Caki2 (cell line): ENCODE measurements around the gene SCN3A. TPM values are rescaled to one million over a fixed set of nuclear protein-coding genes. Genes with fewer than 3 reads are reported as not detected.

Experiments used
- DNase-seq: peaks from one replicate; pipeline ENCODE4 v3.0.0-alpha.2; 2015; ENCODE audit warnings: low read depth
- in situ Hi-C: cut with HindIII; loops from 2 replicates; pipeline ENCODE4 v1.10.0; 2016; ENCODE audit warnings: low sequenced_read_pairs, low pct_unique_long_range_greater_than_20kb, mixed read lengths
- total RNA-seq: library from RNA; depleted of rRNA; stranded (reverse); fragments of >200 nt; shearing (Covaris generic); gene quantifications from 2 replicates; pipeline ENCODE4 v1.2.3, GENCODE V29; 2014; ENCODE audit warnings: low replicate concordance

The SCN3A gene
- total RNA-seq, 1 experiment from 2014 or later, result 0.24 TPM

GRCh38 chr2:165122521-165122920 lies 81.3 kb downstream of the SCN3A start:
- in situ Hi-C loops, result no loop called here
- DNase-seq, result no peak

DNA sequence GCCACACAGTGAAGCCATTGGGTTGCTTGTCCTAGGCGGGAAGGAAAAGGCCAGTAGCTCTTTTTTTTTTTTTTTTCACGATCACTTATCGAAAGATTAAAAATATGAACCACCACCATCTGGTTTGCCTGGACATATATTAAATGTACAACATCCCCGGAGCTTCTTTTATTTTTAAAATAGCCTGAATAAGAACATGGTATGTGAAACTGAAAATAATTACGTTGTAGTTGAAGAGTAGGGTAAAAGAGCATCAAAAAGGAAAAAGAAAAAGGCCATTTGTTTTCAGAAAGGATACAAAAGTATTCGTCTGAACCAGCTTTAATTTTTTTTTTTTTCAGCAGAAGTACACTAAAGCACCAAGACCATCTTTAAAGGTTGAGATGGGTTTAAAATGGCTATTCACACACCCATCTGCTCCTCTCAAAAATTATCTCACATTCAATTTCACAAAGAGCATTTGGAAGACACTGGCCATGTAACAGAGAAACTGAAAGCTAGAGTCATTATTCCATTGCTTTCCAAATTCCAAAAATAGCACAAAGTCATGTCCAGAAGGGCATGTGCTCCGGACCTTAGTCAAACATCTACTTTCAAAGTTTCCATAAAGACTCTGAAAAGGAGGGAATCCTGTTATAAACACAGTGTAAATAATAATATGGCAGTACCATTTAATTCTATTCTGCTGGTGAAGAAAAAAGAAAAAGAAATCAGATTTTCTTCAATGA lies 82.9 kb downstream of the SCN3A start:
- in situ Hi-C loops, result no loop called here
- DNase-seq, result no peak

GRCh38 chr2:165115258-165115657 lies 88.6 kb downstream of the SCN3A start:
- in situ Hi-C loops, result no loop called here
- no peak for DNase-seq

DNA sequence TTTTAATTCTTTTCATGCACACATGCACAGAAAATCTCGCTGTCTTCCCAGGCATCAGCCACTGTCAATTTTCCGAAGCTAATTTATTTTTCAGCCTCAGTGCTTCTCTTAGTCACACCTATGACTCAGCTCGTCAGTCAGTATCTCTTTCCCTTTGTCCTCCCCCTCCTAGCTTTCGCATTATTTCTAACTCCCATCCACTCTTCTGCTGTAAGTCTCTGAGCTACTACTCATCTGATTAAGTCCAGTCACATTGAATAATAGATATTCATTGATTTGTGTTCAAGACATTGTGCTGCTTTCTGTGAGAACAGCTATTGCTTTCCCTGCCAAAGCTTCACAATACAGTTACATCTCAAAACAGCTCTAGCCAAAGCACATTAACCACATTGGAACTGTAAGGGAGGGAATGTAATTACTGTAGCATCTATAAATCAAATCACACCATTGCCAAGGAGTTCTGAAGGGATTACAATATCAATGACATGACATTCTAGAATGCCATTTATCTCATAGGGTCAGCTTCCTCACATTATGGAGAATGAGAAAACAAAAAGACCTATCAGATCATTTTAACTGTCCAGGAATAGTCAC lies 89.4 kb downstream of the SCN3A start:
- in situ Hi-C loops, result no loop called here
- DNase-seq, result peak; percentile 76

- in situ Hi-C loops, result no loop called here
- no peak for DNase-seq
Measured at GRCh38 chr2:165113414-165113813, 90.4 kb downstream of the SCN3A start.

GRCh38 chr2:165112789-165113188 lies 91.1 kb downstream of the SCN3A start:
- in situ Hi-C loops, result no loop called here
- DNase-seq, result no peak

DNA sequence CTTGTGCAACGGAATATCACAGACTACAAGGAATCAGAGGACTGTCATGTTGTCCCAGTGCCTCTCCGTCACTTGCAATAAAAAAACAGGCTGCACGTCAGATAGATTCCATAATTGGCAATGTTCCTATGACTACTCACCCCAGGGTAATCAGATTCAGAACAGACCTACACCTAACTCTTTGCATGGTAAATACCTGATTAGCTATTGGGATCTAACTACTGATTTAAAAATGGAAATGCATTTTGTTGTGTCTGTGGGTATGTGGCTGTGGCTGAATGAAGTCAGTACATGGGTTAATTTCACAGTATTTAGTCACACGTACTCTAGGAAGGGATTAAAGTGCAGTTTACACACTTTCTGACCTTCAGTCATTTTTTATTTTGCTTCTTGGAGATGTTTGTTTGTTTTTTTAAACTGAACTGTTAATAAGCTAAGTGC lies 91.7 kb downstream of the SCN3A start:
- no peak for DNase-seq
- in situ Hi-C loops, result no loop called here

DNA sequence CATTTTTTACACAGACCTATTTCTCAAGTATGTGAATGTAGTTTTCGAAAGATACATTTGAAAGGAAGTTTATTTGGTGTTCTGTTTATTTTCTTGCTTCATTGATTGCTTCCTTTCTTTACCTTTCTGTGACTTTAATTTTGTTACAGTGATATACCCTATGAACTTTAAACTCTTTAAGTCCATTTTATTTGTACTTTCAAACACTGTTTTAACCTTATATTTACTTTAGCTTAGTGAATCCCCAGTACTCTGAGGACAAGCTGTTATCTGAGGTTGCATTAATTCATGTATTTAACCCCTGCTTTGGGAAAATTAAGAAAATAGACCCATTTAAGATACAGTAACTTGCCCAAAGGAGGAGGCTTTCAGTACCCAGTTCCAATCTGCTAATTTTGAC lies 93.5 kb downstream of the SCN3A start:
- DNase-seq, result no peak
- in situ Hi-C loops, result no loop called here

- in situ Hi-C loops, result no loop called here
- DNase-seq, result no peak
Measured at GRCh38 chr2:165109915-165110314, 93.9 kb downstream of the SCN3A start.

GRCh38 chr2:165105926-165106325 lies 97.9 kb downstream of the SCN3A start:
- in situ Hi-C loops, result no loop called here
- DNase-seq, result no peak

DNA sequence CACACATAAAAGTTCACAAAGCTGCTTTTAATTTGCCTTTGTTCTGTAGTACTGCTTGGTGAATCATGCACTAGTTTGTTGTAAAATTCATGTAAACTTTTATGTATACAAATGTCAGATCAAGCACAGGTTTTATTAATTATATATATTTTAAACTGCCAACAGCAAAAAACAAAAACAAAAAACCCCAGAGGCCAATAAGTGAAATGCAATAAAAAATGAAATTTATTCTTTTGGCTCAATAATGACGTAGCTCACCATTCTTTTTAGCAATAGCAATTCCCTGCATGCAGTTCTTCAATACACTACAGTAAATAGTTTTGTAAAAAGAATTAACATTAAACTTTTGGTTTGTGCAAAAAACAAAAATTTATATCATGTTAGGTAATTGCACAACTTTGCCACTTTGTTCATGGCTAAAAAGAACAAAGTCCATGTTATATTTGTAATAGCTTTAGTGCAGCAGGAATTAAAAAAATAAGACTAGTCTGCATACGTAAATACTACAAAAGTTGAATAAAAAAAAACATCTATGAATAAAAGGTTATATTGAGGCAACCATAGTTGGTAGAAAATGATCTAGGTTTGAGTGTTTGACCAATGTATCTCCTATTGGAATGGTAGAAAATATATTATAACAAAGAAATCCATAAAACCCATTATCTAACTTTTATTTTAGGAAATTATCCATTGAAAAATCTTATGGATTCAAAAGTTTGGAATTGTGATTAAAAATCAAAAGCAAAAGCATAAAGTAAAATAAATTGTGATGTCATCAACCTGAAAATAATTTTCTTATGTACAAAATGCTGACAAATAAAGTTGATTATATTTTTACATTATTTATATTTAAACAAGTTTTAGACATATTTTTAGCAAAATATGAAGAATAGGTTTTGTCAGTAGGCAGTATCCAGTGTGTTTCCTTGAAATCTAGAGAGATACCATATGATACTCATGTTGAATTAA lies 115.6 kb downstream of the SCN3A start:
- in situ Hi-C loops, result no loop called here
- DNase-seq, result no peak

DNA sequence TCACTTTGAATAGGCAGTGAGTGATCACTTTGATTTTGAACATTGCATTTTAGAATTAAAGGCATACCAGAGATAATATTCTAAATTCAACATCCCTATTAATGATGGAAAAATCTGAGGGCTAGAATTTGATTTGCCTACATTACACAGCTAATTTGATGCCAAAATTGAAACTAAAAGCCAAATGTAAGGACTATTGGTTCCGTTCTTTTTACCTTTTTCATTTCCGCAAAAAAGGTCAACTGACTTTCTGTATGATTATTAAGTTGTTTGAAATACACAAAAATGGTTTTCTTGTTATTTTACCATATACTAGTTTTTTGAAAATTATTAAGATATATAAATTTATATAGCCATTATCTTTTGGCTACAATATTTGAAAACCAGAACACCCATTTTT lies 117.5 kb downstream of the SCN3A start:
- in situ Hi-C loops, result no loop called here
- no peak for DNase-seq

GRCh38 chr2:165083326-165083725 lies 120.5 kb downstream of the SCN3A start:
- in situ Hi-C loops, result no loop called here
- DNase-seq, result no peak

DNA sequence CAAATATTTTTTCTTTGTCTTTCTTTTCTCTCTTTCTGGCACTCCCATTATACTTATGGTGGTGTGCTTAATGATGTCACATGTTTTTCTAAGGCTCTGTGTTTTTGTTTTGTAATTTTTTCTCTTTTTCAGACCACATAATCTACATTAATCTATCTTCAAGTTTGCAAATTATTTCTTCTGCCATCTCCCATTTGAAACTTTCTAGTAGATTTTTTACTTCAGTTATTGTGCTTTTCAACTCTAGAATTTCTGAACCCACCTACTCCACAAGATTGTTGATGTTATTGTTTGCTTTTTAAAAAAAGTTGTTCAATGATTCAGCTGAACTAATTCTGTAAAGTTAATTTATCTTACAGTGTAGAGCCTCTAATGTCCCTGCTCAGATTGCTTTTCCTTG lies 121.4 kb downstream of the SCN3A start:
- in situ Hi-C loops, result no loop called here
- DNase-seq, result no peak

DNA sequence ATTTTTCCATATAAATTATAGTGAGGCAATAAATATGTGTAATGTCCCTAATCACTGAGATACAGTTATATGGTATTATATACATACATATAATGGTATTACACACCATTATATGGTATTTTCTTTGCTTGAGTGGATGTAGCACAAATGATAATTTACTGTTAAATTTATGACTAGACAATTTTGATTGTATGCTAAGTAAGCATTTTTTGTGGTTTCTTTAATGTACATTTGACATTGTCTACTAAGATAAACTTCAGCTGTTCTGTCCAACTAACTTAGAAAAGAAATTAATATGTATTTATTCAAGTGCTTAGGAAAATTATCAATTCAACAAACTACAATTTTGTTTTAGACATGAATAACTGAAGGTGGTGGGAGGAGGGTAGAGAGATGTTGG lies 122.6 kb downstream of the SCN3A start:
- no peak for DNase-seq
- in situ Hi-C loops, result no loop called here

- no peak for DNase-seq
- in situ Hi-C loops, result no loop called here
Measured at GRCh38 chr2:165079432-165079831, 124.4 kb downstream of the SCN3A start.

- no peak for DNase-seq
- in situ Hi-C loops, result no loop called here
Measured at GRCh38 chr2:165078913-165079312, 124.9 kb downstream of the SCN3A start.

DNA sequence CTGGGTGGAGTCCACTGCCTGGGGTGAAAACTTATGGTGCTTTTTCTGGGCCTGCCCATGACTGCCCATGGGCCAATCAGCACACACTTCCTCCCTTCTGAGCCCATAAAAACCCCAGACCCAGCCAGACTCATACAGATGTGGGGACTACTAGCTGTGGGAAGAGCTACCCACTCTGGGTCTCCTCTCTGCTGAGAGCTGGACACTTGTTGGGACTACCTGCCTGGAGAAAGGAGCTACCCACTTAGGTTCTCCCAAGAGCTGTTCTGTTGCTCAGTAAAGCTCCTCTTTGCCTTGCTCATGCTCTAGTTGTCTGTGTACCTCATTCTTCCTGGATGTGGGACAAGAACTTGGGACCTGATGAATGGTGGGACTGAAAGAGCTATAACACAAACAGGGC lies 129.0 kb downstream of the SCN3A start:
- no peak for DNase-seq
- in situ Hi-C loops, result no loop called here

DNA sequence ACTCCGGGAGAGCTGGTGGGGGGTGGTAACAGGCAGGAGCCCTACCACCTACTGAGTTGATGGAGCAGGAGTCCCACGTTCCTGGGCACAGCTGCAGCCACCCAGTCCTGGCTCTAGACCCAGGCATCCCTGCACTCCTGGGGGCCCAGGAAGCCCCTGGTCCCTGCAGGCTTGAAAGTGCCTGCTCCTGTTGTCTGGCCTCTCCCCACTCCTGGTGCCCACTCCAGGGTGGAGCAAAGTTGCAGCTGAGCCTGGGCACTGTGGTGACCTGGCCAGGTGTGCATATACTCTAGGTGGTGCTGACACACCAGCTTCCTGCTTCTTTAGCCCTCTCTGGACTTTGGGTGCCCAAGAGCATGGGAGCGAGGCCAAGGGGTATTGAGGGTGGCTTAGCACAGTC lies 129.5 kb downstream of the SCN3A start:
- in situ Hi-C loops, result no loop called here
- DNase-seq, result no peak
